Smooth muscle cell (in vitro differentiated cells): ENCODE measurements around the gene GLI1. TPM values are rescaled to one million over a fixed set of nuclear protein-coding genes. Genes with fewer than 3 reads are reported as not detected.
A peak's percentile ranks its signal among the peaks of the same experiment; 100 is the strongest.
"Not testable (repeated sequence)": the region's sequence is repeated elsewhere in the genome, so short reads cannot be mapped to it uniquely, and the experiment has no call there.

Experiments
- DNase-seq: peaks from one replicate; lab custom pipeline; 2025; ENCODE audit not compliant: unreplicated experiment; lab: John Stamatoyannopoulos, UW
- H2AFZ ChIP-seq: fragments of 200-600 bp; sonication (generic); 2 replicates; pipeline ENCODE4 v1.6.0; 2016; ENCODE audit warnings: antibody characterized with exemption, low read depth, mild to moderate bottlenecking
- H3F3A ChIP-seq: fragments of 200-600 bp; sonication (generic); 2 replicates; pipeline ENCODE4 v1.6.0; 2017; ENCODE audit warnings: antibody characterized with exemption, low read depth
- H3K27ac ChIP-seq: fragments of 200-600 bp; sonication (generic); 2 replicates; pipeline ENCODE4 v1.5.1; 2016; ENCODE audit warnings: low read depth, mild to moderate bottlenecking
- H3K27me3 ChIP-seq: fragments of 200-600 bp; sonication (generic); 2 replicates; pipeline ENCODE4 v1.6.1; 2016; ENCODE audit warnings: low read depth, mild to moderate bottlenecking
- H3K36me3 ChIP-seq: fragments of 200-600 bp; sonication (generic); 2 replicates; pipeline ENCODE4 v1.5.1; 2016; ENCODE audit warnings: low read depth
- H3K4me1 ChIP-seq: fragments of 200-600 bp; sonication (generic); 2 replicates; pipeline ENCODE4 v1.5.1; 2016; ENCODE audit warnings: low read depth
- H3K4me2 ChIP-seq: fragments of 200-600 bp; sonication (generic); 2 replicates; pipeline ENCODE4 v1.6.0; 2016; ENCODE audit warnings: mild to moderate bottlenecking
- H3K4me3 ChIP-seq: fragments of 200-600 bp; sonication (generic); 2 replicates; pipeline ENCODE4 v1.5.1; 2016; ENCODE audit warnings: mild to moderate bottlenecking
- H3K79me2 ChIP-seq: fragments of 200-600 bp; sonication (generic); 2 replicates; pipeline ENCODE4 v1.6.0; 2016; ENCODE audit warnings: low read depth, mild to moderate bottlenecking
- H3K9ac ChIP-seq: fragments of 200-600 bp; sonication (generic); 2 replicates; pipeline ENCODE4 v1.6.0; 2016; ENCODE audit warnings: low read depth
- H3K9me3 ChIP-seq: fragments of 200-600 bp; sonication (generic); replicated peaks from 2 replicates; pipeline ENCODE4 v1.5.1; 2016; ENCODE audit warnings: low read depth
- H4K20me1 ChIP-seq: fragments of 200-600 bp; sonication (generic); 2 replicates; pipeline ENCODE4 v1.6.0; 2016; ENCODE audit warnings: low read depth
- CTCF ChIP-seq: fragments of 200-600 bp; sonication (generic); IDR thresholded peaks from 2 replicates; pipeline ENCODE4 v1.5.1; 2017; ENCODE audit warnings: borderline replicate concordance, mild to moderate bottlenecking, antibody characterized with exemption; ENCODE audit not compliant: insufficient read depth, poor library complexity, severe bottlenecking
- WGBS: methylation state at CpG from one replicate; pipeline ENCODE4 v1.1.7; 2016; ENCODE audit warnings: low lambda C conversion rate; 5-methylcytosine and 5-hydroxymethylcytosine counted together
- polyA plus RNA-seq: library from polyadenylated mRNA; unstranded; fragments of >200 nt; fragmentation: Nextera tagmentation; extraction: Ambion mirVana; gene quantifications from 2 replicates; pipeline ENCODE4 v1.2.1, GENCODE V29; 2016
- total RNA-seq: library from RNA; depleted of rRNA; stranded (reverse); fragments of >200 nt; gene quantifications from 2 replicates; pipeline ENCODE4 v1.2.3, GENCODE V29; 2014

Gene GLI1
- total and polyA plus RNA-seq, 2 experiments from 2014 or later: 0.50 to 1.4 TPM

- H3K9me3 ChIP-seq: no peaks in the 10 kb centered on the region
- 98% methylated on average over 5 of the region's 5 CpGs for WGBS
- no peaks in the 10 kb centered on the region for H3K27me3 ChIP-seq
Observed at GRCh38 chr12:57420482-57420881, 39.1 kb upstream of the GLI1 start.

GRCh38 chr12:57426948-57427347 is 32.6 kb upstream of the GLI1 start:
- H3K36me3 ChIP-seq, H3K4me2 ChIP-seq, H3K4me3 ChIP-seq, H2AFZ ChIP-seq, H3K27me3 ChIP-seq, H4K20me1 ChIP-seq, DNase-seq, H3K9ac ChIP-seq, H3K27ac ChIP-seq, H3K9me3 ChIP-seq, H3F3A ChIP-seq: not testable (repeated sequence)
- WGBS: 99% methylated on average over 10 of the region's 10 CpGs
- Histone ChIP-seq H3K4me1 (peaks cover 11% of the 10 kb centered on the region), H3K79me2 (peaks cover 49% of the 10 kb centered on the region)

More at GRCh38 chr12:57420482-57420881, 39.1 kb upstream of the GLI1 start:
- no peak overlapping the region for H3K27ac ChIP-seq
- H3K4me2 ChIP-seq: no peak overlapping the region
- H3K36me3 ChIP-seq: no peaks in the 10 kb centered on the region
- TF ChIP-seq CTCF: no peak
- H3K79me2 ChIP-seq: peaks cover 44% of the 10 kb centered on the region
- no peak overlapping the region for H2AFZ ChIP-seq
- H4K20me1 ChIP-seq: peaks cover 51% of the 10 kb centered on the region
- no peak overlapping the region for H3K4me3 ChIP-seq
- H3F3A ChIP-seq: no peaks in the 10 kb centered on the region
- H3K9ac ChIP-seq: no peak overlapping the region
- no peaks in the 10 kb centered on the region for H3K4me1 ChIP-seq
- no peak for DNase-seq

GRCh38 chr12:57428965-57429364 is 30.6 kb upstream of the GLI1 start:
- peak overlapping the region; percentile 85 for H3K4me2 ChIP-seq
- H3K36me3 ChIP-seq: no peaks in the 10 kb centered on the region
- H3K27me3 ChIP-seq: no peaks in the 10 kb centered on the region
- H3K4me1 ChIP-seq: peaks cover 11% of the 10 kb centered on the region
- H3K9ac ChIP-seq: no peak overlapping the region
- no peak overlapping the region for H2AFZ ChIP-seq
- WGBS: 98% methylated on average over 6 of the region's 6 CpGs
- H3K27ac ChIP-seq: peak overlapping the region; percentile 92
- H3F3A ChIP-seq: no peaks in the 10 kb centered on the region
- peaks cover 43% of the 10 kb centered on the region for H3K79me2 ChIP-seq
- peak overlapping the region; percentile 53 for H3K4me3 ChIP-seq
- peaks cover 5% of the 10 kb centered on the region for H4K20me1 ChIP-seq
- H3K9me3 ChIP-seq: no peaks in the 10 kb centered on the region
- DNase-seq: no peak
- TF ChIP-seq CTCF: no peak

GRCh38 chr12:57429473-57430111 is 30.0 kb upstream of the GLI1 start:
- Histone ChIP-seq H3K9ac (peak overlapping the region; percentile 94), H3K79me2 (peaks cover 39% of the 10 kb centered on the region), H3F3A (no peaks in the 10 kb centered on the region), H3K27me3 (no peaks in the 10 kb centered on the region), H3K9me3 (no peaks in the 10 kb centered on the region), H3K36me3 (no peaks in the 10 kb centered on the region), H2AFZ (peak overlapping the region; percentile 31), H4K20me1 (no peaks in the 10 kb centered on the region), H3K4me3 (peak overlapping the region; percentile 53), H3K4me2 (peak overlapping the region; percentile 85), H3K4me1 (peaks cover 11% of the 10 kb centered on the region), H3K27ac (peak overlapping the region; percentile 92)
- no peak for TF ChIP-seq CTCF
- DNase-seq: no peak
- WGBS: 43% methylated on average over 9 of the region's 9 CpGs
